ENCODE measurements around the gene ZNF407. TPM values are rescaled to one million over a fixed set of nuclear protein-coding genes. Genes with fewer than 3 reads are reported as not detected.

ZNF407 gene
- total and polyA plus RNA-seq, 2 of the 13 experiments (the other 11 are each of a cell fraction or from before 2014, with no cell fraction given), result 2.3 to 8.7 TPM

DNA sequence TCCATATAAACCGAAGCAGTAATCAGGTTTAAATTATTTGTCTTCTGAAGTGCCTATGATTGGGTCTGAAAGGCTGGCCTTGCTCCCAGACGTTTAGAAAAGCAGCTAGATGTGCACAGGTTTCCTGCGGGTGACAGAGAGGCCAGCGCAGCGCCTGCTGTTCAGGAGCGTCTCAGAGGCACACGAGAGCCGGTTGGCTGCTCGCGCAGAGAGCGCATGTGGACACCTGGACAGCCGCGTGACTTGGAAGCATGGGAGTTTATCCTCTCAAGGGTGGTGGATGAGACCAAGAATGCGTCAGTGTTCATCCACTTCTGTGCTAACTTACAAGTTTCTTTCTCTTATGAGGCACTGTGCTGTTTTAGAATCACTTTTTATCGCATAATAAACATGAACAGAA lies 307.6 kb downstream of the ZNF407 start:
- WGBS (ENCODE audit: low lambda C conversion rate), result 85% methylated on average over 15 of the region's 15 CpGs
- 0 out of 2 replicates have a peak, but pooled peaks cover 2% of the 10 kb centered on the region for H4K20me1 ChIP-seq (ENCODE audit: insufficient read depth, low read length)
- CTCF ChIA-PET (ENCODE audit: low intra/inter-chr PET ratio, low total read pairs), result no interaction called here
- no peak overlapping the region for H3K4me2 ChIP-seq (ENCODE audit: low read depth, low read length)
- DNase-seq (ENCODE audit: low spot score), result no peak
- no peaks in the 10 kb centered on the region for H3K4me1 ChIP-seq (ENCODE audit: insufficient read depth, low read length)
- H3K79me2 ChIP-seq (ENCODE audit: insufficient read depth, low read length), result no peaks in the 10 kb centered on the region
- H3K4me3 ChIP-seq (replicated peaks in 1 of 3; ENCODE audit: insufficient read depth in 1 of 3, low read depth in 2 of 3, low read length in 3 of 3), result no peak overlapping the region
- no peak for ATAC-seq
- intact Hi-C loops (cut with micrococcal nuclease; ENCODE audit: unreplicated experiment), result no loop called here
- TF ChIP-seq SSRP1 (CRISPR knock-in tag; IDR thresholded peaks at IDR 0.05), result no peak
- H3K27ac ChIP-seq (ENCODE audit: extremely low read length, insufficient read depth, low read length), result no peak overlapping the region
- no peaks in the 10 kb centered on the region for H3K27me3 ChIP-seq (ENCODE audit: control insufficient read depth in 1 of 2, insufficient read depth in 2 of 2, low read length in 2 of 2)
- H3K9ac ChIP-seq (ENCODE audit: insufficient read depth, low read depth, low read length), result no peak overlapping the region
- H2AFZ ChIP-seq (ENCODE audit: low read length), result no peak overlapping the region
- H3K9me3 ChIP-seq (ENCODE audit: low read length), result no peaks in the 10 kb centered on the region
- H3K36me3 ChIP-seq (replicated peaks in 1 of 2; ENCODE audit: control insufficient read depth in 1 of 2, insufficient read depth in 2 of 2, low read length in 2 of 2), result peaks cover 0 to 3% of the 10 kb centered on the region in 2 experiments; a peak in 1 of 5 replicates
- in situ Hi-C loops (cut with HindIII; ENCODE audit: extremely low pct_ligation_motif_present, low pct_unique_long_range_greater_than_20kb), result no loop called here
- POLR2A ChIA-PET, result no interaction called here
- FAIRE-seq, result no peak
- BruUV-seq (replicated peaks), result no TSS peak

GRCh38 chr18:74906184-74906583 lies 308.5 kb downstream of the ZNF407 start:
- ChIA-PET POLR2A (no interaction called here), CTCF (ENCODE audit: low intra/inter-chr PET ratio, low total read pairs) (no interaction called here)
- no TSS peak for BruUV-seq (replicated peaks)
- no peak for DNase-seq (ENCODE audit: low spot score)
- Histone ChIP-seq H3K4me3 (replicated peaks in 1 of 3; ENCODE audit: insufficient read depth in 1 of 3, low read depth in 2 of 3, low read length in 3 of 3) (no peak overlapping the region), H3K4me1 (ENCODE audit: insufficient read depth, low read length) (no peaks in the 10 kb centered on the region), H3K9ac (ENCODE audit: insufficient read depth, low read depth, low read length) (no peak overlapping the region), H4K20me1 (ENCODE audit: insufficient read depth, low read length) (0 out of 2 replicates have a peak, but pooled peaks cover 2% of the 10 kb centered on the region), H2AFZ (ENCODE audit: low read length) (no peak overlapping the region), H3K27me3 (ENCODE audit: control insufficient read depth in 1 of 2, insufficient read depth in 2 of 2, low read length in 2 of 2) (no peaks in the 10 kb centered on the region), H3K9me3 (ENCODE audit: low read length) (no peaks in the 10 kb centered on the region), H3K79me2 (ENCODE audit: insufficient read depth, low read length) (no peaks in the 10 kb centered on the region), H3K27ac (ENCODE audit: extremely low read length, insufficient read depth, low read length) (no peak overlapping the region), H3K36me3 (replicated peaks in 1 of 2; ENCODE audit: control insufficient read depth in 1 of 2, insufficient read depth in 2 of 2, low read length in 2 of 2) (peaks cover 0 to 3% of the 10 kb centered on the region in 2 experiments; a peak in 1 of 5 replicates), H3K4me2 (ENCODE audit: low read depth, low read length) (no peak overlapping the region)
- in situ Hi-C loops (cut with HindIII; ENCODE audit: extremely low pct_ligation_motif_present, low pct_unique_long_range_greater_than_20kb) (no loop called here), intact Hi-C loops (cut with micrococcal nuclease; ENCODE audit: unreplicated experiment) (no loop called here)
- no peak for TF ChIP-seq RFX1 (IDR thresholded peaks at IDR 0.05)
- no peak for TF ChIP-seq ZBTB7B (CRISPR knock-in tag; IDR thresholded peaks at IDR 0.05)
- no peak for TF ChIP-seq HDAC2 (CRISPR knock-in tag; IDR thresholded peaks at IDR 0.05)
- TF ChIP-seq ZNF768 (CRISPR knock-in tag; IDR thresholded peaks at IDR 0.05), result no peak
- no peak for TF ChIP-seq ZNF850 (CRISPR knock-in tag; conservative IDR thresholded peaks at IDR 0.05)
- no peak for TF ChIP-seq ZNF605 (CRISPR knock-in tag; IDR thresholded peaks at IDR 0.05)
- TF ChIP-seq MAFF (IDR thresholded peaks at IDR 0.05; ENCODE audit: low read depth, low read length), result no peak
- FAIRE-seq, result no peak
- 98% methylated on average over 2 of the region's 2 CpGs for WGBS (ENCODE audit: low lambda C conversion rate)
- no peak for ATAC-seq
